ENCODE results near the gene NXF1.

NXF1 gene

DNA sequence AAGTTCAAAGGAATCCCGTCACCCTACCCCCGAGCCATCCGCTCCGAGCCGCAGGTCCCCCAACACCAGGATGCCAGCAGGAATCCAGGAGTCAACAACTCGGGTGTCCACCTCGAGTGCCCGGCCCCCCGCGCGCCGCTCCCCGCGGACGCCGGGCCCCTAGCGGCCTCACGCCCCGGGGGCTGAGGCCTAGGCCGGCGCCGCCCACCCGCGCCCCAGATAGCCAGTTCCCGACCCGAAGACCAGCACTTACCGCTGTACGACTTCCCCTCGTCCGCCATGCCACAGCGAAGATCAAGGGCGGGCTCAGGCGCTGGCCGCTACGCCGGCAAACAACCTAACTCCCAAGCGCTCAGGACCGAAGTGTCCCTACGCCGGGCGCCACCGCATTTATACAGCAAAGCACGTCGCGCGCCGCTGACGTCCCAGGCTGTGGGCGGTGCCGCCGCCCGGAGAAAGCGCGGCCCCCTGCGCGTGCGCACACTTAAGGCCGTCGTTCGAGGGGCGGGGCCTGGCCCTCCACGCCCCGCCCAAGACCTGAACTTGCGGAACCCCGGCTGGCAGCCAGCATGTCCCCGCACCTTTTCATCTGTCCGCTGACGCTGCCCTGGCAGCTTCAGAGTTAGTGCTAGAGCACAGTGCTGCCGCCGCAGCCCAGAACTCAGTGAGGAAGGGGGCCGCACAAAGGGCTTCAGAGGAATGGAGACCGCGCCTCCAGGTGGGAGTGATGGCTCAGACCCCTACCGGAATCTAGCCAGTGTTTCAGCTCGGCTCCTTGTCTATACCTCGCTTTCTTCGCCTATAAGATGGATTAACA is at the start of gene NXF1 (continued):
- TF ChIP-seq ZNF645 (tag by site-specific recombination; IDR thresholded peaks at IDR 0.05) (no peak), ZNF629 (tag by site-specific recombination; IDR thresholded peaks at IDR 0.05) (peak; percentile 75), EGR2 (tag by site-specific recombination; IDR thresholded peaks at IDR 0.05; ENCODE audit: low read depth) (0 out of 2 replicates have a peak, but pooled peaks have one; percentile 40), ZEB2 (tag by site-specific recombination; IDR thresholded peaks at IDR 0.05) (peak; percentile 57), KLF8 (tag by site-specific recombination; IDR thresholded peaks at IDR 0.05) (peak; percentile 68), SP2 (tag by site-specific recombination; IDR thresholded peaks at IDR 0.05) (peak; percentile 84), ZNF366 (tag by site-specific recombination; conservative IDR thresholded peaks at IDR 0.05) (no peak), YY1 (tag by site-specific recombination; IDR thresholded peaks at IDR 0.05) (peak; percentile 57; the same call in 1 of the 2 replicates), ZNF692 (tag by site-specific recombination; IDR thresholded peaks at IDR 0.05) (peak; percentile 30; the same call in 1 of the 2 replicates), ZNF155 (tag by site-specific recombination; IDR thresholded peaks at IDR 0.05) (no peak), ZNF354C (tag by site-specific recombination; IDR thresholded peaks at IDR 0.05; ENCODE audit: borderline replicate concordance, low read depth) (no peak), ZNF76 (tag by site-specific recombination; IDR thresholded peaks at IDR 0.05; ENCODE audit: borderline replicate concordance, low read depth) (peak; percentile 55; the same call in 1 of the 2 replicates), KLF17 (tag by site-specific recombination; IDR thresholded peaks at IDR 0.05) (peak; percentile 40; the same call in 1 of the 2 replicates)
- TF ChIP-seq, protein P1, sequence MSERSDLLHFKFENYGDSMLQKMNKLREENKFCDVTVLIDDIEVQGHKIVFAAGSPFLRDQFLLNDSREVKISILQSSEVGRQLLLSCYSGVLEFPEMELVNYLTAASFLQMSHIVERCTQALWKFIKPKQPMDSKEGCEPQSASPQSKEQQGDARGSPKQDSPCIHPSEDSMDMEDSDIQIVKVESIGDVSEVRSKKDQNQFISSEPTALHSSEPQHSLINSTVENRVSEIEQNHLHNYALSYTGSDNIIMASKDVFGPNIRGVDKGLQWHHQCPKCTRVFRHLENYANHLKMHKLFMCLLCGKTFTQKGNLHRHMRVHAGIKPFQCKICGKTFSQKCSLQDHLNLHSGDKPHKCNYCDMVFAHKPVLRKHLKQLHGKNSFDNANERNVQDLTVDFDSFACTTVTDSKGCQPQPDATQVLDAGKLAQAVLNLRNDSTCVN (tag by site-specific recombination; optimal IDR thresholded peaks at IDR 0.05) = peak; percentile 84
- TF ChIP-seq, protein P2, sequence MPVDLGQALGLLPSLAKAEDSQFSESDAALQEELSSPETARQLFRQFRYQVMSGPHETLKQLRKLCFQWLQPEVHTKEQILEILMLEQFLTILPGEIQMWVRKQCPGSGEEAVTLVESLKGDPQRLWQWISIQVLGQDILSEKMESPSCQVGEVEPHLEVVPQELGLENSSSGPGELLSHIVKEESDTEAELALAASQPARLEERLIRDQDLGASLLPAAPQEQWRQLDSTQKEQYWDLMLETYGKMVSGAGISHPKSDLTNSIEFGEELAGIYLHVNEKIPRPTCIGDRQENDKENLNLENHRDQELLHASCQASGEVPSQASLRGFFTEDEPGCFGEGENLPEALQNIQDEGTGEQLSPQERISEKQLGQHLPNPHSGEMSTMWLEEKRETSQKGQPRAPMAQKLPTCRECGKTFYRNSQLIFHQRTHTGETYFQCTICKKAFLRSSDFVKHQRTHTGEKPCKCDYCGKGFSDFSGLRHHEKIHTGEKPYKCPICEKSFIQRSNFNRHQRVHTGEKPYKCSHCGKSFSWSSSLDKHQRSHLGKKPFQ (tag by site-specific recombination; IDR thresholded peaks at IDR 0.05) = no peak

GRCh38 chr11:62854013-62854824 is 49.0 kb upstream of the NXF1 start:
- peaks cover 3 to 42% of the 10 kb centered on the region in 2 experiments; a peak in 1 of 3 replicates for H3K36me3 ChIP-seq (ENCODE audit: control insufficient read depth in 2 of 2, insufficient read depth in 1 of 2, low read length in 2 of 2)
- TF ChIP-seq, protein P3, sequence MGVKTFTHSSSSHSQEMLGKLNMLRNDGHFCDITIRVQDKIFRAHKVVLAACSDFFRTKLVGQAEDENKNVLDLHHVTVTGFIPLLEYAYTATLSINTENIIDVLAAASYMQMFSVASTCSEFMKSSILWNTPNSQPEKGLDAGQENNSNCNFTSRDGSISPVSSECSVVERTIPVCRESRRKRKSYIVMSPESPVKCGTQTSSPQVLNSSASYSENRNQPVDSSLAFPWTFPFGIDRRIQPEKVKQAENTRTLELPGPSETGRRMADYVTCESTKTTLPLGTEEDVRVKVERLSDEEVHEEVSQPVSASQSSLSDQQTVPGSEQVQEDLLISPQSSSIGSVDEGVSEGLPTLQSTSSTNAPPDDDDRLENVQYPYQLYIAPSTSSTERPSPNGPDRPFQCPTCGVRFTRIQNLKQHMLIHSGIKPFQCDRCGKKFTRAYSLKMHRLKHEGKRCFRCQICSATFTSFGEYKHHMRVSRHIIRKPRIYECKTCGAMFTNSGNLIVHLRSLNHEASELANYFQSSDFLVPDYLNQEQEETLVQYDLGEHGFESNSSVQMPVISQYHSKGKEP (tag by site-specific recombination; IDR thresholded peaks at IDR 0.05) = no peak
- TF ChIP-seq ZNF521 (tag by site-specific recombination; IDR thresholded peaks at IDR 0.05) = no peak
- no peak for TF ChIP-seq SCRT1 (tag by site-specific recombination; IDR thresholded peaks at IDR 0.05; ENCODE audit: borderline replicate concordance)
- TF ChIP-seq SETDB1 (IDR thresholded peaks at IDR 0.05; ENCODE audit: insufficient read length, low read length) = no peak
- TF ChIP-seq ZNF354C (tag by site-specific recombination; IDR thresholded peaks at IDR 0.05; ENCODE audit: borderline replicate concordance, low read depth) = no peak
- TF ChIP-seq ZNF654 (tag by site-specific recombination; IDR thresholded peaks at IDR 0.05; ENCODE audit: low read depth) = no peak
- TF ChIP-seq ZFP37 (tag by site-specific recombination; IDR thresholded peaks at IDR 0.05) = no peak
- no peak for TF ChIP-seq KLF10 (tag by site-specific recombination; IDR thresholded peaks at IDR 0.05)
- TF ChIP-seq SCRT2 (tag by site-specific recombination; IDR thresholded peaks at IDR 0.05) = no peak
- ChIA-PET POLR2A (interaction anchor here (0.6 to 5.5 kb wide), 17 partner anchors 10 to 253 kb away, joined by 3 to 182 read pairs (median 6); partner anchors contain the start of genes C11orf98, CSKMT, MTA2 and NXF1), CTCF (interaction anchor here (0.9 to 3.9 kb wide), 3 partner anchors 30 to 67 kb away, joined by 3 to 24 read pairs (median 4); partner anchors contain the start of gene TMEM179B)
- H3K4me3 ChIP-seq (ENCODE audit: low read depth, low read length) = peak overlapping the region; percentile 88
- 0 out of 2 replicates have a peak overlapping the region, but pooled peaks have one; percentile 4 for H3K27ac ChIP-seq (ENCODE audit: extremely low read depth, low read depth, low read length)
- no peaks in the 10 kb centered on the region for H3K4me1 ChIP-seq (ENCODE audit: control insufficient read depth, insufficient read depth, low read length)
- no peaks in the 10 kb centered on the region for H3K9me3 ChIP-seq (ENCODE audit: control insufficient read depth, insufficient read depth, low read depth, low read length)

All from HEK293 (cell line).